ENCODE measurements around the gene TMEM178B. TPM values are rescaled to one million over a fixed set of nuclear protein-coding genes. Genes with fewer than 3 reads are reported as not detected.
A peak's percentile ranks its signal among the peaks of the same experiment; 100 is the strongest.

The TMEM178B gene
- total RNA-seq, 2 experiments from 2014 or later: 0.18 to 1.9 TPM

DNA sequence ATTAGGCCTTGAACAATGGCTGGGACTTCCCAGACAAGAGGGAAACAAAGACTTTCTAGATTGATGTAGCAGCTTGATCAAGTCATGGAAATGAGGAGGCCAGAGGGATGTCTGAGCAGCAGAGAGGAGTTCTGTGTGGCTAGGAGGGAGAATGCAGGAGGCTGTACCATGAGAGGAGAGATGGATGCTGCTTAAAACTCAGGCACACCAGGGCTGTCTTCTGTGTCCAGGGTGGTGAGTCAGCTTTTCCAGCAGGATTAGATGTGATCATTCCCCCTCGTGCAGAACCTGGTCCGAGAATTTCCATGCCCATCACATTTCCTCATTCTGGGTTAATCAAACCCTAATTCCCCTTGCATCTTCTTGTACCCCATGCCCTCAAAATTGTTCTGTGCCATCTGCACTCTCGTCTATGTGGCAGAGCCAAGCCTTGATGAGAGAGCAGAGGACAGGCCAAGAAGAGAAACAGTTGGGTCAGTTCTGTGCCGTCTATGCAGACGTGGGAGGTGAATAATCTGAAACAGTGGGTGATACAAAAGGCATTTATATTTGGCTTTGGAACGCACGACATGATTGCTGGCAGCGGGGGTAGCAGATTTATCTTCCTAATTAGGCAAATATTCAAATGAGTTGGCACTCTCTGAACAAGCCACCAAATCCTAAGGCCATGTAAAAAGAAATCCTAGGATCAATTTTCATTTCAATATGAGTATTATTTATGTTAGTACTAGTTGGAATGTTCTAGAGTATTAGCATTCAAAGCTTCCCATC is 160.7 kb downstream of the TMEM178B start:
- ATAC-seq: no peak
- CTCF ChIA-PET: no interaction called here
- Mint-ChIP-seq H3K4me1 (no peaks in the 10 kb centered on the region), H3K27ac (no peak overlapping the region), H3K4me3 (no peak overlapping the region), H3K27me3 (peaks cover 25% of the 10 kb centered on the region), H3K36me3 (no peaks in the 10 kb centered on the region), H3K9me3 (ENCODE audit: low read depth) (no peaks in the 10 kb centered on the region)
- no peak for DNase-seq

DNA sequence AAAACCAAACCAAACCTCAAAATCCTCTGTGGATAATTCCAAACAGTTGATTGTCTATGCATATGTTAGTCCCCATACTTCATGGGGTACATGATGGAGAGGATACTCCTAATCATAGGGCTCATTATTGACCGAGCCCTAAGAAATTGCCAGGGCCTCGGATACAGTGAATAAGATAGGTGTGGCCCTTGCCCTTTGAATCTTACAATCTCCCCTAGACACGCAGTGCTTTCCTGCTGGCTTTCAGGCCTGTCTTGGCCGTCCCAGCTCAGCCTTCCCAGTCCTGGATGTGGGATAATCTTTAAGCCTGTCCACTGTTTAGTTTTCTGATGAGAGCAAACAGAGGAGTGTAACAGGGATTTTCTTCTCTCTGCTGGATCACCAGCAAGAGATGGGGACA is 161.8 kb downstream of the TMEM178B start:
- Mint-ChIP-seq H3K27ac (no peak overlapping the region), H3K9me3 (ENCODE audit: low read depth) (no peaks in the 10 kb centered on the region), H3K4me3 (no peak overlapping the region), H3K4me1 (no peaks in the 10 kb centered on the region), H3K27me3 (peaks cover 25% of the 10 kb centered on the region), H3K36me3 (no peaks in the 10 kb centered on the region)
- DNase-seq: no peak
- no peak for ATAC-seq
- CTCF ChIA-PET: no interaction called here

GRCh38 chr7:141238596-141239243 is 164.9 kb downstream of the TMEM178B start:
- CTCF ChIA-PET: no interaction called here
- Mint-ChIP-seq H3K4me3 (no peak overlapping the region), H3K4me1 (no peaks in the 10 kb centered on the region), H3K27ac (no peak overlapping the region), H3K9me3 (ENCODE audit: low read depth) (no peaks in the 10 kb centered on the region), H3K27me3 (peaks cover 16% of the 10 kb centered on the region), H3K36me3 (no peaks in the 10 kb centered on the region)
- peak; percentile 28 for DNase-seq
- ATAC-seq: no peak

GRCh38 chr7:141239661-141240060 is 165.8 kb downstream of the TMEM178B start:
- CTCF ChIA-PET: no interaction called here

DNA sequence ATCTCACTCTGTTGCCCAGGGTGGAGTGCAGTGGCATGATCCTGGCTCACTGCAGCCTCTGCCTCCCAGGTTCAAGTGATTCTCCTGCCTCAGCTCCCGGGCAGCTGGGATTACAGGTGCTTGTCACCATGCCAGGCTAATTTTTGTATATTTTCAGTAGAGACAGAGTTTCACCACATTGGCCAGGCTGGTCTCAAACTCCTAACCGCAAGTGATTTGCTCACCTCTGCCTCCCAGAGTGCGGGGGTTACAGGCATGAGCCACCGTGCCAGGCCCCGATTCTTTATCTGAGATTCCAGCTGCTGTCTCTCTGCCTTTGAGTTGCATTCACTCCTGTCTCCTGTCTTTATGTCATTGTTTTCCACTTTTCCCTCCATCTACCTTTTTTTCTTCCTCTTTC is 168.7 kb downstream of the TMEM178B start:
- DNase-seq: peak; percentile 3
- CTCF ChIA-PET: interaction anchor here (1.2 kb wide), 1 partner anchor 55 kb away, joined by 3 read pairs; no protein-coding TSS in a partner anchor
- no peaks in the 10 kb centered on the region for H3K4me1 Mint-ChIP-seq
- H3K27me3 Mint-ChIP-seq: peaks cover 4% of the 10 kb centered on the region
- no peak for ATAC-seq
- H3K9me3 Mint-ChIP-seq (ENCODE audit: low read depth): no peaks in the 10 kb centered on the region
- no peaks in the 10 kb centered on the region for H3K36me3 Mint-ChIP-seq
- H3K27ac Mint-ChIP-seq: no peak overlapping the region
- H3K4me3 Mint-ChIP-seq: no peak overlapping the region

More at GRCh38 chr7:141239661-141240060, 165.8 kb downstream of the TMEM178B start:
- Mint-ChIP-seq H3K27me3 (peaks cover 12% of the 10 kb centered on the region), H3K4me1 (no peaks in the 10 kb centered on the region), H3K4me3 (no peak overlapping the region), H3K36me3 (no peaks in the 10 kb centered on the region), H3K27ac (no peak overlapping the region), H3K9me3 (ENCODE audit: low read depth) (no peaks in the 10 kb centered on the region)
- ATAC-seq (no peak), DNase-seq (peak; percentile 18)

DNA sequence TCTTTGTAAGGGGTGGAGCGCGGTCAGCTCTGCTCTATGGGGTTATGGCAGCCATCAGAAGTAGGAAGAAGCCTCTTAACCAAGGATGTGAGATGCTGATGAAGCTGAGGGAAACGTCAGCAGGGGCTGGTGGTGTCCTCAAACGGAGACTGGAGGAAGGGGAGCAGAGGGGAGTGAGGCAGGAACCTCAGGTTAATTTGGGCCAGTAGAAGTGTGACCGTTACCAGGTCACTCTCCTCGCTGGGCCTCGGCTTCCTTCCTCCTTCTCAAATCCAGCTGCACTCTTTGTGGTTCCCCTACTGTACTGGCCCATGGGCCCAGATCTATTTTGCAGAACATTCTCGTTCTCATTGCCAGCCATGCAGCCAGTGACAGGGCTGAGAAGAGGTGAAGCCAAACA is 169.5 kb downstream of the TMEM178B start:
- peaks cover 4% of the 10 kb centered on the region for H3K27me3 Mint-ChIP-seq
- no peak for ATAC-seq
- H3K4me1 Mint-ChIP-seq: no peaks in the 10 kb centered on the region
- H3K36me3 Mint-ChIP-seq: no peaks in the 10 kb centered on the region
- DNase-seq: peak; percentile 4
- H3K4me3 Mint-ChIP-seq: no peak overlapping the region
- CTCF ChIA-PET: no interaction called here
- H3K27ac Mint-ChIP-seq: no peak overlapping the region
- H3K9me3 Mint-ChIP-seq (ENCODE audit: low read depth): no peaks in the 10 kb centered on the region

DNA sequence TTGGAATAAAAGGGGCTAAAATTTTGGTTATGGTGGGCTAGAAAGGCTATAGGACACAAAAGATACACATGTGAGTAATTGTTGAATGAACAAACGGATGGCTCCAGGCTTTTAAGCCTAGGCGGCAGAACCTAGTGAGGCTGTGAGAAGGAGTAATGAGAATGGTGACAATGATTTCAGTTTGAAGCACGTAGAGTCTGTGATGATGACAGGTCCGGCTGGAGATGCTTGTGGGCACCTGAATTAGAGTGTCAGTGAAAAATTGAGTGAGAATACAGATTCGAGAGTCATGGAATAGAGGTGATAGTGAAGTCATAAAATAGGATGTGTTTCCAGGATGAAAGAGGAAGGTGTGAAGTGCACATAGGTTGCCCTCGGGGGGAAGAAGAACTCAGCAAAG is 170.6 kb downstream of the TMEM178B start:
- Mint-ChIP-seq H3K4me3 (no peak overlapping the region), H3K4me1 (no peaks in the 10 kb centered on the region), H3K9me3 (ENCODE audit: low read depth) (no peaks in the 10 kb centered on the region), H3K36me3 (no peaks in the 10 kb centered on the region), H3K27me3 (peaks cover 4% of the 10 kb centered on the region), H3K27ac (no peak overlapping the region)
- ATAC-seq (no peak), DNase-seq (peak; percentile 18)
- CTCF ChIA-PET: no interaction called here

- Mint-ChIP-seq H3K9me3 (ENCODE audit: low read depth) (no peaks in the 10 kb centered on the region), H3K36me3 (no peaks in the 10 kb centered on the region), H3K27ac (no peak overlapping the region), H3K4me1 (no peaks in the 10 kb centered on the region), H3K27me3 (peaks cover 10% of the 10 kb centered on the region), H3K4me3 (no peak overlapping the region)
- CTCF ChIA-PET: no interaction called here
- ATAC-seq: no peak
- peak; percentile 7 for DNase-seq
Measured at GRCh38 chr7:141246426-141246825, 172.6 kb downstream of the TMEM178B start.

DNA sequence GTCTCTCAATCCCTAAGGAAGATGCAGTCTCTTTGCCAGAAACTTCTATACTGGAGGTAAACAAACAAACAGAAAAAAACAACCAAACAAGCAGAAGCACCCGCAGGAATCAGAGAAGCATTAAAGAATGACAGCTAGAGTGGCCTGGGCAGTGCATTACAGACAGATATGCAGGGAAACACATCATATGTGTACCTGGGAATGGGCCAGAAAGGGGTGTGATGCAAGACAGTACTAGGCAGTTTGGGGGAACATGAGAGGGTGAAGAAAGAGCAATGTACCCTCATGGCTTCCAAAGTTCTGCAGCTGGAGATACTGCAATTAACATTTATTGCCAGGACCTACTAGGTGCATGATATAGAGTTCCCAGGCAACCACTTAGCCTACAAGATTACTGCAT is 177.3 kb downstream of the TMEM178B start:
- Mint-ChIP-seq H3K27me3 (peaks cover 8% of the 10 kb centered on the region), H3K4me1 (no peaks in the 10 kb centered on the region), H3K27ac (no peak overlapping the region), H3K36me3 (no peaks in the 10 kb centered on the region), H3K4me3 (no peak overlapping the region), H3K9me3 (ENCODE audit: low read depth) (no peaks in the 10 kb centered on the region)
- DNase-seq (peak; percentile 12), ATAC-seq (no peak)
- CTCF ChIA-PET: no interaction called here

GRCh38 chr7:141251957-141252356 is 178.1 kb downstream of the TMEM178B start:
- no peak overlapping the region for H3K4me3 Mint-ChIP-seq
- ATAC-seq (no peak), DNase-seq (no peak)
- CTCF ChIA-PET: no interaction called here
- H3K36me3 Mint-ChIP-seq: no peaks in the 10 kb centered on the region
- H3K9me3 Mint-ChIP-seq (ENCODE audit: low read depth): no peaks in the 10 kb centered on the region
- peaks cover 8% of the 10 kb centered on the region for H3K27me3 Mint-ChIP-seq
- H3K4me1 Mint-ChIP-seq: no peaks in the 10 kb centered on the region
- no peak overlapping the region for H3K27ac Mint-ChIP-seq

DNA sequence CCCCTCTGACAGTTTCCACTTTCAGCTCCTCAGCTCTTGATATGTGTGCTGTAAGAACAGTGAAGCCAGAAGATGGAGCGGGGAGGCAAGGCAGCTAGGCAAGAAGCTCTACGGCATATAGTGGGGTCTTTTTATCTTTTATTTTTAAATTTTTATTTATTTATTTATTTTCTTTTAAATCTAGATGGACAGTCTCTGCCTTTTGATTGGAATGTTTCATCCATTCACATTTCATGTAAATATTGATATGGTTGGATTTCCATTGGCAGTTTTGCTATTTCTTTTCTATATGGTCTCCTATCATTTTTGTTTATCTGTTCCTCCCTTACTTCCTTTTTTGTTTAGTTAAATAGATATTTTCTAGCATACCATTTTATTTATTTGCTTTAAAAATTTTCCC is 183.7 kb downstream of the TMEM178B start:
- H3K36me3 Mint-ChIP-seq: no peaks in the 10 kb centered on the region
- ATAC-seq (no peak), DNase-seq (no peak)
- no peak overlapping the region for H3K4me3 Mint-ChIP-seq
- H3K27ac Mint-ChIP-seq: no peak overlapping the region
- CTCF ChIA-PET: no interaction called here
- H3K4me1 Mint-ChIP-seq: peaks cover under 1% of the 10 kb centered on the region
- H3K27me3 Mint-ChIP-seq: peaks cover 6% of the 10 kb centered on the region
- H3K9me3 Mint-ChIP-seq (ENCODE audit: low read depth): peaks cover 6% of the 10 kb centered on the region

DNA sequence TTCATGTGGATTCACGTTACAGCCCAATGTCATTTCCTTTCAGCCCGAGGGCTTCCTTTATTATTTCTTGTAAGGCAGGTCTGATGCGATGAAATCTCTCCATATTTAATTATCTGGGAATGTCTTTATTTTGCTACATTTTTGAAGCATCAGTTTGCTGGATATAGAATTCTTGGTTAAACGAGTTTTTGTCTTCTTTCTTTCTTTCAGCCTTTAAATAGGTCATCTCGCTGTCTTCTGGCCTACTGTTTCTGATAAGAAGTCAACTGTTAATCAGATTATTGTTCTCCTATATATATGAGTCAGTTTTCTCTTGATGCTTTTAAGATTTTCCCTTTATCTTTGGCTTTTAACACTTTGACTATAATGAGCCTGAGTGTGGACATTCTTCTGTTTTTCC is 184.7 kb downstream of the TMEM178B start:
- Mint-ChIP-seq H3K36me3 (no peaks in the 10 kb centered on the region), H3K4me3 (no peak overlapping the region), H3K27ac (no peak overlapping the region), H3K4me1 (peaks cover 10% of the 10 kb centered on the region), H3K9me3 (ENCODE audit: low read depth) (peaks cover 6% of the 10 kb centered on the region), H3K27me3 (peaks cover 8% of the 10 kb centered on the region)
- CTCF ChIA-PET: no interaction called here
- ATAC-seq (no peak), DNase-seq (no peak)

- no peak overlapping the region for H3K4me3 Mint-ChIP-seq
- H3K9me3 Mint-ChIP-seq (ENCODE audit: low read depth): peaks cover 6% of the 10 kb centered on the region
- ATAC-seq (no peak), DNase-seq (no peak)
- H3K27ac Mint-ChIP-seq: no peak overlapping the region
- H3K4me1 Mint-ChIP-seq: peaks cover 17% of the 10 kb centered on the region
- peaks cover 7% of the 10 kb centered on the region for H3K27me3 Mint-ChIP-seq
- CTCF ChIA-PET: interaction anchor here (0.7 to 1.0 kb wide), 2 partner anchors 19 to 271 kb away, joined by 3 read pairs; no protein-coding TSS in a partner anchor
- H3K36me3 Mint-ChIP-seq: no peaks in the 10 kb centered on the region
Measured at GRCh38 chr7:141262101-141263090, 188.5 kb downstream of the TMEM178B start.
